Measurements from ENCODE around the gene CEP57L1.
A peak's percentile ranks its signal among the peaks of the same experiment; 100 is the strongest.

CEP57L1 gene

DNA sequence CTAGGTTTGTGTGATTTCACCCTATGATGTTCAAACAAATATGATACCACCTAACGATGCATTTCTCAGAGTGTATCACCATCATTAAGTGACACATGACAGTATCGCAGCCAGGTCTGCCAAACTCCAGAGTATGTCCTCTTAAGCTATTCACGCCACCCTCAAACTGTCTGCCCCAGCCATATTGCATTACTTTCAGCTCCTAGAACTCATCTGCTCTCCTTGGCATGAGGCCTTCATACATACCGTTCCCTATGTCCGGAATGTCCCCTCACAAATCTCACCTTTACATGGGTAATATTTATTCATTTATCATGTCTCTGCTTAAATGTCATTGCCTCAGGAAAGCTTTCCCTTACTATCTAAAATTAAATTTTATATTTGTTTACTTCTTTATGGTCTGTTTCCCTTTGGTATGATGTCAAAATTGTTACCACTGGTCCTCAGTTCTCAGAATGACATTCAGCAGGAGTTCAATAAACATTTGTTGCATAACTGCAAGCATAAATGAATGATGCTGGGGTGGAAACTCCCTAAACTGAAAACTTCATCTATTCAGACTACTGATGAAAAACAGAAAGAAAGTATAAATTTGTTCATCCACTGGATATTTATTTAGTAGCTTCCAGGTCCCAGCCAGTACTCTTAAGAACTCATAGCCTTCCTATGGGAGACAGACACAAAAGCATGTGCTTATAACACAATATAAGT, 3.8 kb upstream of the CEP57L1 start:
- H3K4me3 ChIP-seq (ENCODE audit: low read depth, low read length), result no peak overlapping the region
- TF ChIP-seq, protein P1, sequence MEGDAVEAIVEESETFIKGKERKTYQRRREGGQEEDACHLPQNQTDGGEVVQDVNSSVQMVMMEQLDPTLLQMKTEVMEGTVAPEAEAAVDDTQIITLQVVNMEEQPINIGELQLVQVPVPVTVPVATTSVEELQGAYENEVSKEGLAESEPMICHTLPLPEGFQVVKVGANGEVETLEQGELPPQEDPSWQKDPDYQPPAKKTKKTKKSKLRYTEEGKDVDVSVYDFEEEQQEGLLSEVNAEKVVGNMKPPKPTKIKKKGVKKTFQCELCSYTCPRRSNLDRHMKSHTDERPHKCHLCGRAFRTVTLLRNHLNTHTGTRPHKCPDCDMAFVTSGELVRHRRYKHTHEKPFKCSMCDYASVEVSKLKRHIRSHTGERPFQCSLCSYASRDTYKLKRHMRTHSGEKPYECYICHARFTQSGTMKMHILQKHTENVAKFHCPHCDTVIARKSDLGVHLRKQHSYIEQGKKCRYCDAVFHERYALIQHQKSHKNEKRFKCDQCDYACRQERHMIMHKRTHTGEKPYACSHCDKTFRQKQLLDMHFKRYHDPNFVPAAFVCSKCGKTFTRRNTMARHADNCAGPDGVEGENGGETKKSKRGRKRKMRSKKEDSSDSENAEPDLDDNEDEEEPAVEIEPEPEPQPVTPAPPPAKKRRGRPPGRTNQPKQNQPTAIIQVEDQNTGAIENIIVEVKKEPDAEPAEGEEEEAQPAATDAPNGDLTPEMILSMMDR (IDR thresholded peaks at IDR 0.05; ENCODE audit: low read depth, low read length, missing control alignments), result no peak
- in situ Hi-C loops (cut with HindIII; ENCODE audit: low sequenced_read_pairs), result no loop called here
- DNase-seq (ENCODE audit: low read depth), result no peak

DNA sequence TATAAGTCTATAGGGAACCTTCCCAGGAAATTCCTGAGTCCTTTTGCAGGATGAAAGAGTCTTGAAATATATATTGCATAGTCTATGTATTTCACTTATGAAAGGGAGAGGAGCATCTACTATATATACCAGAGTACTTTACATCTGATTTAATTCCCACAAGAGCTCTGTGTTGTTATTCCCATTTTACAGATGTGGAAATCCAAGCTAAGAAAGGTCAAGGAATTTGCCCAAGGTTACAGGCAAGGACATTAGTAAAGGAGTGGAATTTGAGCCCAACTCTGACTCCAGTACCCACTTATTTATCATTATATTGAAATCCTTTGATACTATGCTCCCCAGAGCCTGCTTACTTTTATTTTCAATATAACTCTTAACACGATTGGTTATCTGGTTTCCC, 3.2 kb upstream of the CEP57L1 start:
- in situ Hi-C loops (cut with HindIII; ENCODE audit: low sequenced_read_pairs), result no loop called here
- TF ChIP-seq, protein P1 (IDR thresholded peaks at IDR 0.05; ENCODE audit: low read depth, low read length, missing control alignments), result no peak
- no peak for DNase-seq (ENCODE audit: low read depth)
- peak overlapping the region; percentile 79 for H3K4me3 ChIP-seq (ENCODE audit: low read depth, low read length)

DNA sequence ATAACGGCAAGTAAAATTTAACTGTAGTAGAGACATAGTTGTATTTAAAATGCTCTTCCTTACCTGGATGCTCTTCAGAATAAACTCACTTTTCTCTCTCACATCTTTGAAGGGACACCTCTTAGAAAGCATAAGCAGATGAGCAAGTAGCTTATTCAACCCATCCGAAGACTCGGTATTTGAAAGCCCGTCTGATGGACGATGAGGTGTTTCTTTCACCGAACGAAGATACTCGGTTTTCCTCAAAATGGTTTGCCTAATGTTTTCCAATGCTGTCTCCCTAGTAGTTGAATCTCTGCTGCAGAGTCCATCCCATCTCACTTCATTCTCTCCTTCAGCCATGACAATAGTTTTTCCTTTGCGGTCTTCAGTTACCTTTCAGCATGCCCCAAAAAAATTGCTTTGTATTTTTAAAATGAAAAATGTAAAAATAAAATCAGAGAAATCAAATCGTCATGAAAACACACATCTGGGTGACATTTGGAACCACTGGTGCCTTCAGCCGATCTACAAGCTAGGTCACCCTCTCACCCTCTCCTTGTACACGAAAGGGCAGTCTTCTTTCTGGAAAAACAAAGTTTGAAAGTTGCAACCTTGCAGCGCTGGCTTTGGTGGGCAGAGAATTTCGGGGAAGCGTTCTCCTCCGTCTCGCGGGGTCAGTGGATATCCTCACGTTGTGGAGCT, 1.4 kb upstream of the CEP57L1 start:
- TF ChIP-seq, protein P1 (IDR thresholded peaks at IDR 0.05; ENCODE audit: low read depth, low read length, missing control alignments), result no peak
- DNase-seq (ENCODE audit: low read depth), result no peak
- in situ Hi-C loops (cut with HindIII; ENCODE audit: low sequenced_read_pairs), result no loop called here
- peak overlapping the region; percentile 79 for H3K4me3 ChIP-seq (ENCODE audit: low read depth, low read length)

DNA sequence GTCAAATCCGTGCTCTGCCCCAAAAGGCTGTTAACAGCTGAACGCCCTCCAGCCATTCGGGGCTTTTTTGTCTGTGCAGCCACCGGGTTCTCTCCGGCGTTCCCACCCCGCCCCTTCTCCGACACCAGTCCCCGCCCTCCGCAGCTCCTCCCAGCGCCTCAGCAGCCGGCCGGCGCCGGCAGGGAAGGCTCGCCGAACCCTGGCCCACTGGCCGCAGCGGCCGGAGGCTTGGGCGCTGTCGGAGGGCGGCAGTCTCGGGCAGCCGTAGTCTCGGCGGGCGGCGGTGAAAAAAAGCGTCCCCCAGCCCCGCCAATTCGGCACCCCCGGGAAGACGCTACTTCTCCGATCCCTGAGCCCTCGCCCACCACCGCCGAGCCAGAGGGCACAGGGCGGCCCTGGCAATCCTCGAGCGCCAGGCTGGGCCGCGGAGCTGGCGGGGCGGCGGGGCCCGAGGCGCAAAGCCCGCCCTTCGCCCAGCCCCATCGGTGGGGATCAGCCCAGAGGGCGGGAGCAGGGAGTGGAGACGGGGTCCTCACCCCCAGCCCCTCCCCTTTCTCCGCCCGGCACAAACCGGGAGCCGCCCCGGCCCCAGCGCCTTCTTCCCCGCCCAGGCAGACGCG, 781 bp upstream of the CEP57L1 start, which contains the start of gene SESN1:
Gene SESN1, minus strand, starts transcription at position 431 of the 620 bp plus-strand sequence. CDS start 773 bp downstream, outside the sequence.
- in situ Hi-C loops (cut with HindIII; ENCODE audit: low sequenced_read_pairs), result no loop called here
- peak within 1 kb of the TSS; percentile 79 for H3K4me3 ChIP-seq (ENCODE audit: low read depth, low read length)
- TF ChIP-seq, protein P1 (IDR thresholded peaks at IDR 0.05; ENCODE audit: low read depth, low read length, missing control alignments), result no peak
- DNase-seq (ENCODE audit: low read depth), result peak; percentile 82

DNA sequence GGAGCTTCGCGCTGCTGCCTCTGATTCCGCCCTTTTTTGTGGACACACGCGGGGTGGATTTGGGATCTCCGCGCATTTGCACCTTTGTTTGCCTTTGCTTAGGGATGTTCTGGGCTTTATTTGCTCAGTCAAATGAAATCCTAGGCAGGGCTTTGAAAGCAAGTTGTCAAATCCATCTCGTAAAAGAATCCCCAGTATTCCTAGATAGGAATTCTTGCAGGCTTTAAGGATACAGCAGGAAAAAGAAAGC, 453 bp downstream of the CEP57L1 start:
- no peak for DNase-seq (ENCODE audit: low read depth)
- TF ChIP-seq, protein P1 (IDR thresholded peaks at IDR 0.05; ENCODE audit: low read depth, low read length, missing control alignments), result no peak
- H3K4me3 ChIP-seq (ENCODE audit: low read depth, low read length), result peak overlapping the region; percentile 79
- in situ Hi-C loops (cut with HindIII; ENCODE audit: low sequenced_read_pairs), result no loop called here

DNA sequence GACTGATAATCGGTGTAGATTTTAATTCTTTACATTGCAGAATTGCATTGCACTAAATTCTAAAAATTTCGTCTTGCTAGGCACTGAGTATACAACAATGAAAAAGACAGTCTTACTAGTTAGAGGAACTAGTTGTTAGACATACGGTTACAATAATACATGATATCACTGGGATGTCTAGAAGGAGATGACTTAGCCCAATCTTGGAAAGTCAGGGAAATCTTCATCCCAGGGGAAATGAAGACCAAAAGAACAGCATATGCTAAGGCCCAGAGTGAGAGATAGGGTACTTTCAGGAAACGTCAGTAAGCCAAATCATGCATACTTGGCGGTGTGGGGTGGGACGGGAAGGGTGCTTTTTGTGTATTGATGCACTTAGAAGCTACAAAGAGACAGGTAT, 901 bp downstream of the CEP57L1 start:
- peak overlapping the region; percentile 79 for H3K4me3 ChIP-seq (ENCODE audit: low read depth, low read length)
- in situ Hi-C loops (cut with HindIII; ENCODE audit: low sequenced_read_pairs), result no loop called here
- TF ChIP-seq, protein P1 (IDR thresholded peaks at IDR 0.05; ENCODE audit: low read depth, low read length, missing control alignments), result no peak
- DNase-seq (ENCODE audit: low read depth), result no peak

All from astrocyte of the cerebellum (primary cell).